Nephron progenitor cell (in vitro differentiated cells): ENCODE data around the gene FOXP4.
A peak's percentile ranks its signal among the peaks of the same experiment; 100 is the strongest.

Source experiments
- DNase-seq: peaks from one replicate; pipeline ENCODE4 v3.0.0; 2021
- H3K27ac Mint-ChIP-seq: 2 replicates; pipeline ENCODE4 v1.8.0; 2021; ENCODE audit warnings: mild to moderate bottlenecking, moderate library complexity, mixed read lengths
- H3K27me3 Mint-ChIP-seq: 2 replicates; pipeline ENCODE4 v1.8.0; 2021; ENCODE audit warnings: mild to moderate bottlenecking, low read depth, mixed read lengths; ENCODE audit not compliant: poor library complexity
- H3K36me3 Mint-ChIP-seq: 2 replicates; pipeline ENCODE4 v1.8.0; 2021; ENCODE audit warnings: low read depth, mixed read lengths
- H3K4me1 Mint-ChIP-seq: 2 replicates; pipeline ENCODE4 v1.8.0; 2021; ENCODE audit warnings: mixed read lengths
- H3K4me3 Mint-ChIP-seq: 2 replicates; pipeline ENCODE4 v1.8.0; 2021; ENCODE audit warnings: mild to moderate bottlenecking, moderate library complexity, mixed read lengths
- H3K9me3 Mint-ChIP-seq: 2 replicates; pipeline ENCODE4 v1.8.0; 2021; ENCODE audit warnings: mild to moderate bottlenecking, moderate library complexity, mixed read lengths
- TF ChIP-seq, protein P1 (sequence below): fragments of 200-600 bp; sonication (generic); IDR thresholded peaks from 2 replicates; pipeline ENCODE4 v1.5.0; 2021; ENCODE audit warnings: antibody characterized with exemption

The FOXP4 gene

DNA sequence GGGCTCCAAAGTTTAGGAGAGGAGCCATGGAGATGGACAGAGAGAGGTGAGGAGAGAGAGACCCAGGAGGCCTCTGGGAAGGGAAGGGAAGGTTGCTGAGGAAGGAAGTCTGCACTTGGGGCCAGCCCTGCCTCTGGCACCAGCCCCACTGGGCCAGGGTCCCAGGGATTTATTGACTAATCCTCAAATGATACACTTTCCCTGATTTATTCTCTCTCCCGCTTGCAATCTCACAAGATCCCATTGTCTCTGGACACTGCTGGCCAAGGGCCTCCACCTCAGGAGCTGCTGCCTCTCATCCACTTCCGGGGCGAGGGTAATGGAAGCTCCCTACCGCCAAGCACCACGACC, 43.6 kb upstream of the FOXP4 start:
- Mint-ChIP-seq H3K36me3 (no peaks in the 10 kb centered on the region), H3K4me1 (peaks cover 61% of the 10 kb centered on the region), H3K9me3 (no peaks in the 10 kb centered on the region), H3K4me3 (peak overlapping the region; percentile 76), H3K27ac (no peak overlapping the region), H3K27me3 (peaks cover 76% of the 10 kb centered on the region)
- TF ChIP-seq, protein P1, sequence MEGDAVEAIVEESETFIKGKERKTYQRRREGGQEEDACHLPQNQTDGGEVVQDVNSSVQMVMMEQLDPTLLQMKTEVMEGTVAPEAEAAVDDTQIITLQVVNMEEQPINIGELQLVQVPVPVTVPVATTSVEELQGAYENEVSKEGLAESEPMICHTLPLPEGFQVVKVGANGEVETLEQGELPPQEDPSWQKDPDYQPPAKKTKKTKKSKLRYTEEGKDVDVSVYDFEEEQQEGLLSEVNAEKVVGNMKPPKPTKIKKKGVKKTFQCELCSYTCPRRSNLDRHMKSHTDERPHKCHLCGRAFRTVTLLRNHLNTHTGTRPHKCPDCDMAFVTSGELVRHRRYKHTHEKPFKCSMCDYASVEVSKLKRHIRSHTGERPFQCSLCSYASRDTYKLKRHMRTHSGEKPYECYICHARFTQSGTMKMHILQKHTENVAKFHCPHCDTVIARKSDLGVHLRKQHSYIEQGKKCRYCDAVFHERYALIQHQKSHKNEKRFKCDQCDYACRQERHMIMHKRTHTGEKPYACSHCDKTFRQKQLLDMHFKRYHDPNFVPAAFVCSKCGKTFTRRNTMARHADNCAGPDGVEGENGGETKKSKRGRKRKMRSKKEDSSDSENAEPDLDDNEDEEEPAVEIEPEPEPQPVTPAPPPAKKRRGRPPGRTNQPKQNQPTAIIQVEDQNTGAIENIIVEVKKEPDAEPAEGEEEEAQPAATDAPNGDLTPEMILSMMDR = no peak
- no peak for DNase-seq

DNA sequence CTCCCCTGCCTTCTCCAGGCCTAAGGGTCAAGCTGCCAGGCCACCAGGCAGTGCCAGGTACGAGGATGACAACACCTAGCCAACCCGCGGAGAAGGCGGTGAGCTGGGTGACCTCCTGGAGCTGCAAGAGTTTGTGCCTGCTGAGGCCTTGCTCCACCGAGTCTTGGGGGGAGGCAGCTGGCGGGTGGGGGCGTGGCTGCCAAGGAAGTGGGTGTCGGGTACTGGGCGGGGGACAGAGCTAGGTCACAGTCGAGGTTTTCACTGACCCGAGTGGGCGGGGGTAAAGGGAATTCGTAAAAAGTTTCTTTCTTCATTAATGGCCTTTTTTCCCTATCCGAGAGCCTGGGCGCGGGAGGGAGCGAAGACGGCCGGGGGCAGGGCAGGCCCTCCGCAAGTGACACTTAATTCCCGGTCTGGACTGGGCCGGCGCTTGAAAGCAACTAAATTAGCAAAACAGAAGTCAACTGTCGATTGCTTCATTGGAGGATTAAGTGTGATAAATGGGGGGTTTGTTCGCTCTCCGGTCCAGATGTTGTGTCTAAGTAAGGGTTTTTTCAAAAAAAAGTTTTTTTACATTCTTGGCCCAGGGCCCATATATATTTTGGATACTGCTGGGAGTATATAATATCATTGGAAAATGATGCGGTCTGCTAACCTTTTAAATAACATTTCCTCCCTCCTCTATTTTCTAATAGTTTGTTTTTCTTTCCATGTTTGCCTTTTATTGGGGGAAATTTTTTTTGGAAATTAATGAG, 43.1 kb upstream of the FOXP4 start:
- DNase-seq = peak; percentile 52
- peaks cover 80% of the 10 kb centered on the region for H3K27me3 Mint-ChIP-seq
- TF ChIP-seq, protein P1 = no peak
- no peaks in the 10 kb centered on the region for H3K9me3 Mint-ChIP-seq
- no peaks in the 10 kb centered on the region for H3K36me3 Mint-ChIP-seq
- no peak overlapping the region for H3K27ac Mint-ChIP-seq
- H3K4me3 Mint-ChIP-seq = peak overlapping the region; percentile 76
- peaks cover 61% of the 10 kb centered on the region for H3K4me1 Mint-ChIP-seq

DNA sequence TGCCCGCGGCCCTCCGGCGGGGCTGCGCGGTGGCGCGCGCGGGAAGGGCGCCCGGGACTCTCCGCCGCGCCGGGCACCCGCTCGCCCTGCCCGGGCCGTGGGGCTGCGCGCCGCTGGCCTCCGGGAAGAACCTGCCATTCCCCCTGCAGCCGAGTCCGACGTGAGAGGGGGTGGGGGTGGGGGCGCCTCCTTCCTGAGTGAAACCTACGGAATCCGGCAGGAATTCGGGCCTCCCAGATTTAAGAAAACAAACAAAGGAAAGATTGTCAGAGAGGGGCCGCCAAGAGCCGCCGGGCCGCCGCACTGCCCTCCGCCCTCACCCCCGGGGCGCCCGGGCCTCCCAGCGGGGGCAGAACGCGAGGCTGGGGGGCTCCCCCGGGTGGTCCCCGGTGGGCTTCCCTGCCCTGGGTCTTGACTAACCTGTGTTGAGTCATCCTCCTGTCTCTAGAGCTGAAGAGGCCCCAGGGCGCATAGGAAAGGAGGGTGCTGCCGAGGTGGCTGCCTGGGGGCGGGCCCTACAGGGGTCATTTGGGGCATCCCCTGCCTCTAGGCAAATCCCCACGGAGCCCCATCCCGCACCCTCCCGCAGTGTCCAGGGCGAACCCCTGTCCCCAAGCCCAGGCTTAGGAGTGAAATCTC, 42.2 kb upstream of the FOXP4 start:
- peak; percentile 50 for DNase-seq
- Mint-ChIP-seq H3K27me3 (peaks cover 77% of the 10 kb centered on the region), H3K27ac (no peak overlapping the region)

DNA sequence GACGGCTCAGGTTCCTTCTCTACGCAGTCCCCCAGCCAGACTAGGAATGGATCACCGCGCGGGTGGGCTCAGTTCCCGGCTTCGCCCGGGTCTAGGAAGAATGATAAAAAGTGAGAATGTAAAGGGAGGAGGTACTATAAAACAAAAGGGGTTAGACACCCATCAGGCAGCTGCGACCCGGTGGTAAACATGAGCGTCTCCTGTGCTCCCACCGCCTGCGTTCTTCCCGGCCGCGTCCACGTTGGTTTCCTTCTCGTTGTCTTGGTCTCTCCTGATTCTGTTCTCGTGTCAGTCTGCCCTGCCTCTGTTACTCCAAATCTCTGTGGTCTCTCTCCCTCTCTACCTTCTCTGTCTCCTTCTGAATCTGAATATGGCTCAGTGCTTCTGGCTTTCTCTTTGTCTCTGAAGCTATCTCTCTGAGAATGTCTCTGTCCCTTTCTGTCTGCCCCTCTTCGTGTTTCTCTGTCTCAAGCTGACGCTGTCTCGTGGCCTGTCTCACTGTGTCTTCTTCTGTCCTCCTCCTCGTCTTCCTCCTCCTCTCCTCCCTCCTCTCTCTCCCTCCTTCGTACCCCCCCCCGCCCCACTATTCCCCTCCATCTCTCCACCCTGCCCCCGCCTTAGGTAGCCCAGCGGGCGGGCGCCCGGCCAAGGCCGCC, 41.6 kb upstream of the FOXP4 start:
- Mint-ChIP-seq H3K4me1 (peaks cover 71% of the 10 kb centered on the region), H3K9me3 (no peaks in the 10 kb centered on the region), H3K36me3 (no peaks in the 10 kb centered on the region), H3K27me3 (peaks cover 70% of the 10 kb centered on the region), H3K4me3 (peak overlapping the region; percentile 76), H3K27ac (no peak overlapping the region)
- DNase-seq = peak; percentile 45
- TF ChIP-seq, protein P1 = no peak

More for the DNA sequence above, 42.2 kb upstream of the FOXP4 start:
- TF ChIP-seq, protein P1 = no peak
- H3K4me1 Mint-ChIP-seq = peaks cover 66% of the 10 kb centered on the region
- H3K9me3 Mint-ChIP-seq = no peaks in the 10 kb centered on the region
- no peaks in the 10 kb centered on the region for H3K36me3 Mint-ChIP-seq
- H3K4me3 Mint-ChIP-seq = peak overlapping the region; percentile 76

DNA sequence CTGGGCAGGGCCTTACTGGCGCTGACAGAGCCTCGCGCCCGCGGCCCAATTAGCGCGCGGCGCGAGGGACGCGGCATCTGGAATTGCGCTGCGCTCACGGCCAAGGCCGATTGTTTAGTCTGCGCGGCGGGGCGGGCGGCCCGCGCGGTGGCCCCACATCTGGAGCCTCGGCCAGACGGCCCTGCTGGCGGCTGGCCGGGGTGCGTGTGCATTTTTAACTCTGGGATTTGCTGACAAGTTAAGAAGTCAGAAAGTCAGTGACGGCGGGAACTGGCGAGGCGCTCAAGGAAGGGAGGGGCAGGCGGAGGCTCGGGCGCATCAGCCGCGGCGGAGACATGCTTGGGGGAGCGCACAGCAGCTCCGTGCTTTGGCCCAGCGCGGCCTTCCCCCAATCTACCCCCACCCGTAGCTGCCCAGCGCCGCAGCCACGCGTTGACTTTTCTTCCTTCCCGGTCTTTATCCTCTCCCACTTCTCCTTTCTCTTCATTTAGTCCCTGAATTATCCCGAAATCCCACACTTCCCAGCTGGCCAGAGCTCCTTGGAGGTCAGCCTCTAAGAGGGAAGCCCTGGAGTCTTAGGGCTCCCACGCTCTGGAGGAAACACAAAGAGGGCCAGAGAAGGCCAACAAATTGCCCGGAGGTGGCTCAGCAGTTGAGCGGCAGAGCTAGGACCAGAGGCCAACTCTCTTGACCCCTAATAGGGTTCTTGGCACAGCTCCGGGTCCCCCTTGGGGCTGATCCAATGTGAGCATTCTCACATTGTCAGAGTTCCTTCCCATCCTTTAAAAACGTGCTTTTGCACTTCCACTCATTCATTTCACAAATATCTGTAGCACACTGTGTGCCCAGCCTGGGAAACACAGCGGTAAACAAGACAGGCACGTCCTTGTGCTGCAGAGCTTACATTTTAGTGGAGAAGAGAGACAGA, 40.8 kb upstream of the FOXP4 start:
- Mint-ChIP-seq H3K36me3 (no peaks in the 10 kb centered on the region), H3K4me3 (peak overlapping the region; percentile 39), H3K4me1 (peaks cover 72% of the 10 kb centered on the region), H3K27me3 (peaks cover 63% of the 10 kb centered on the region), H3K27ac (no peak overlapping the region), H3K9me3 (no peaks in the 10 kb centered on the region)
- TF ChIP-seq, protein P1 = no peak
- DNase-seq = peak; percentile 62
